Thymus (tissue), 11 donors: ENCODE results near the gene ALG11. TPM values are rescaled to one million over a fixed set of nuclear protein-coding genes. Genes with fewer than 3 reads are reported as not detected.
"Not testable (repeated sequence)": the region's sequence is repeated elsewhere in the genome, so short reads cannot be mapped to it uniquely, and the experiment has no call there.

Source experiments
- DNase-seq, 9 donors: peaks; one replicate each; pipeline ENCODE4 v3.0.0-alpha.2; 2013; ENCODE audit warnings: low spot score in 9 of 9, low read depth in 6 of 9, missing footprints in 1 of 9
- H3K27ac ChIP-seq, 2 donors: one replicate each; pipeline ENCODE4 v1.5.1; 2013; ENCODE audit warnings: control low read depth in 1 of 2, low read depth in 1 of 2, low read length in 1 of 2, mild to moderate bottlenecking in 1 of 2, moderate library complexity in 1 of 2
- H3K27me3 ChIP-seq, 2 donors: one replicate each; pipeline ENCODE4 v1.5.1; 2013; ENCODE audit warnings: low read length in 1 of 2; ENCODE audit not compliant: control insufficient read depth in 2 of 2, insufficient read depth in 1 of 2
- H3K36me3 ChIP-seq, 2 donors: one replicate each; pipeline ENCODE4 v1.5.1; 2013; ENCODE audit warnings: low read length in 1 of 2, mild to moderate bottlenecking in 1 of 2, moderate library complexity in 1 of 2; ENCODE audit not compliant: control insufficient read depth in 2 of 2, insufficient read depth in 2 of 2
- H3K4me1 ChIP-seq, 2 donors: one replicate each; pipeline ENCODE4 v1.5.1; 2013; ENCODE audit warnings: low read length in 2 of 2; ENCODE audit not compliant: control insufficient read depth in 2 of 2, insufficient read depth in 2 of 2
- H3K4me3 ChIP-seq, 2 donors: one replicate each; pipeline ENCODE4 v1.5.1; 2013; ENCODE audit warnings: low read length in 2 of 2, control low read depth in 1 of 2, mild to moderate bottlenecking in 1 of 2
- H3K9me3 ChIP-seq, 2 donors: one replicate each; pipeline ENCODE4 v1.5.1; 2013; ENCODE audit warnings: low read length in 1 of 2, mild to moderate bottlenecking in 1 of 2; ENCODE audit not compliant: control insufficient read depth in 2 of 2, insufficient read depth in 1 of 2
- WGBS: extraction: QIAGEN DNeasy Blood & Tissue Kit; methylation state at CpG from one replicate; pipeline ENCODE4 v1.1.7; 2013; 5-methylcytosine and 5-hydroxymethylcytosine counted together
- polyA plus RNA-seq: library from polyadenylated mRNA; stranded (reverse); fragments of 200-250 nt; gene quantifications from one replicate; pipeline ENCODE4 v1.2.3, GENCODE V29; 2013
- total RNA-seq: library from RNA; stranded (reverse); fragments of 120-200 nt; gene quantifications from one replicate; pipeline ENCODE4 v1.2.4, GENCODE V29; 2013
- donor health status: healthy.

The ALG11 gene
- total and polyA plus RNA-seq, 2 donors: 9.2 to 11.1 TPM

DNA sequence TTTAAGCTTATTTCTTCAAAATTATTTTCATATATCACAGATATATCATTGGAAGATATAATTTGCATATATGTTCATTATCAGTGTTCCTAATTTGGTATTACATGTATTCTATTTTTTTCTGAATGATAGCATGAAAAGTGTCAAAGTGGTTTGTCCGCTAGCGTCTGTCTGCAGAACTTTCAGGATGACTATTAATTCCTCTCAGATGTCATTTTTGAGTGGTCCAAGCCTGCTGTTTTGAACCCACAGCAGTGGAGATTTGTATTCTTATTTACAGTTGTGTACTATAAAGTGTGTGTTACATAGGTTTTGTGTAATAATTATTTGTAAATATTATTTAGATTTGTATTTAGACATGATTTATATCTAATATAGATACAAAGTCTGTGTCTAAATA lies 20.8 kb downstream of the ALG11 start:
- Histone ChIP-seq H3K4me1 (no peaks in the 10 kb centered on the region), H3K36me3 (peaks cover 15 to 22% of the 10 kb centered on the region in 2 donors), H3K4me3 (no peak overlapping the region), H3K27ac (no peak overlapping the region), H3K9me3 (no peaks in the 10 kb centered on the region), H3K27me3 (no peaks in the 10 kb centered on the region)
- WGBS: 96% methylated on average over 2 of the region's 2 CpGs
- DNase-seq: no peak

DNA sequence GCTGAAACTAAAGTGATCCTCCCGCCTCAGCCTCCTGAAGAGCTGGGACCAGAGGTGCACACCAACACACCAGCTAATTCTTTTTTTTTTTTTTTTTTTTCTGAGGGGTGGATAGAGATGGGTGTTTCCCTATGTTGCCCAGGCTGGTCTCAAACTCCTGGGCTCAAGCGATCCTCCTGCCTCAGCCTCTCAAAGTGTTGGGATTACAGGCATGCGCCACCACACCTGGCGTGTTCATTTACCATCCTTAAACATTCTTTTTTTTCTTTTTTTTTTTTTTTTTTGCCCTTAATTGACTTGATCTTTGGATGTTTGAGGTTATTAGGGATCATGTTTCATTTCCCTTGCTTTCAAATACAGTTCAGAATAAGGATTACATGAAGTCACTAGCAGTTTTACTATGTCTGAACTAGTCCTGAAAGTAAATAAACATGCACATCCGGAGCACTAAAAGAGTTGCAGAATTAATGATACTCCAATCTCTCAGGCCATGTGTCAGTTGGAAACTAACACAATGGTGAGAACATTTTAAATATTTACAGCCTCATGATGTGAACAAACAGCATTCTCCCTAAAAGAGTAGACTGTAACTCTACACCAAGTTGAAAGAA lies 22.5 kb downstream of the ALG11 start:
- Histone ChIP-seq H3K36me3 (peaks cover 3 to 11% of the 10 kb centered on the region in 2 donors), H3K27ac (no peak overlapping the region), H3K27me3 (no peaks in the 10 kb centered on the region), H3K9me3 (no peaks in the 10 kb centered on the region), H3K4me1 (no peaks in the 10 kb centered on the region), H3K4me3 (no peak overlapping the region)
- no peak for DNase-seq
- 92% methylated on average over 5 of the region's 5 CpGs for WGBS

DNA sequence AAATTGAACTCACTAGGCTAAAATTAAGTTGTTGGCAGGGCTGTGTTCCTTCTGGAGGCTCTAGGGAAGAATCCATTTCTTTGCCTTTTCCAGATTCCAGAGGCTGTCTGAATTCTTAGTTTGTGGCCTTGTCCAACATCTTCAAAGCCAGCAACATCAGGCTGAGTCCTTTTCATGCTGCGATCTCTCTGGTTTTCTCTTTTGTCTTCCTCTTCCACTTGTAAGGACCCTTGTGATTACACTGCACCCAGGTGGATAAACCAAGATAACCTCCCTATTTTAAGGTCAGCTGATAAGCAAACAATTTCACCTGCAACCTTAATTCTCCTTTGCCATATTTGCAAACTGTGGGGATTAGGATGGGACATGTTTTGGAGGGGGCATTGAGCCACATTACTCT lies 23.8 kb downstream of the ALG11 start:
- 94% methylated on average over 1 of the region's 1 CpG for WGBS
- H3K4me3 ChIP-seq: no peak overlapping the region
- no peaks in the 10 kb centered on the region for H3K4me1 ChIP-seq
- no peaks in the 10 kb centered on the region for H3K9me3 ChIP-seq
- no peak for DNase-seq
- no peaks in the 10 kb centered on the region for H3K27me3 ChIP-seq
- peaks cover 0 to 4% of the 10 kb centered on the region in 2 donors for H3K36me3 ChIP-seq
- no peak overlapping the region for H3K27ac ChIP-seq

DNA sequence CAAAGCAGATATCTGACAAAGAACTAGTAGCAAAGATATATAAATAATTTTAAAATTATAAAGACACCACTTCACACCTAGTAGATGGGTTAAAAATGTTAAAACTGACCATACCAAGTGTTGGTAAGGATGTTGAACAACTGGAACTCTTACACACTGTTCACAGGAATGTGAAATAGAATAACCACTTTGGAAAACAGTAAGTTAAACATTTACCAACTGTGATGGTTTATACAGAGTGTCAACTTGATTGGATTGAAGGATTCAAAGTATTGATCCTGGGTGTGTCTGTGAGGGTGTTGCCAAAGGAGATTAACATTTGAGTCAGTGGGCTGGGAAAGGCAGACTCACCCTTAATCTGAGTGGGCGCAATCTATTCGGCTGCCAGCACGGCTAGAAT lies 31.5 kb downstream of the ALG11 start:
- H3K4me1 ChIP-seq: no peaks in the 10 kb centered on the region
- 98% methylated on average over 3 of the region's 3 CpGs for WGBS
- no peaks in the 10 kb centered on the region for H3K36me3 ChIP-seq
- H3K9me3 ChIP-seq: no peaks in the 10 kb centered on the region
- no peak overlapping the region for H3K4me3 ChIP-seq
- H3K27me3 ChIP-seq: no peaks in the 10 kb centered on the region
- H3K27ac ChIP-seq: no peak overlapping the region
- no peak for DNase-seq

DNA sequence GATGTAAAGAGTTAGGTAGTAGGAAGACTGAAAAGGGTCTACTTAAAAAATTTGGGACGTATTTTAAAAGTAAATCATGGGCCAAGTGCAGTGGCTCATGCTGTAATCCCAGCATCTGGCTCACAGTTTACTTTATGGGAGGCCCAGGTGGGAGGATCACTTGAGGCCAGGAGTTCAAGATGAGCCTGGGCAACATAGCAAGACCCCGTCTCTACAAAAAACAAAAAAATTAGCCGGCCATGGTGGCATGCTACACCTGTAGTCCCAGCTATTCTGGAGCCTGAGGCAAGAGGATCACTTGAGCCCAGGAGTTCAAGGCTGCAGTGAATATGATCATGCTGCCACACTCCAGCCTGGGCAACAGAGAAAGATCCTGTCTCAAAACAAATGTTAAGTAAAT lies 35.3 kb downstream of the ALG11 start:
- Histone ChIP-seq H3K4me1 (no peaks in the 10 kb centered on the region), H3K9me3 (no peaks in the 10 kb centered on the region), H3K4me3 (no peak overlapping the region), H3K36me3 (no peaks in the 10 kb centered on the region), H3K27ac (no peak overlapping the region), H3K27me3 (no peaks in the 10 kb centered on the region)
- DNase-seq: no peak
- 98% methylated on average over 3 of the region's 3 CpGs for WGBS

DNA sequence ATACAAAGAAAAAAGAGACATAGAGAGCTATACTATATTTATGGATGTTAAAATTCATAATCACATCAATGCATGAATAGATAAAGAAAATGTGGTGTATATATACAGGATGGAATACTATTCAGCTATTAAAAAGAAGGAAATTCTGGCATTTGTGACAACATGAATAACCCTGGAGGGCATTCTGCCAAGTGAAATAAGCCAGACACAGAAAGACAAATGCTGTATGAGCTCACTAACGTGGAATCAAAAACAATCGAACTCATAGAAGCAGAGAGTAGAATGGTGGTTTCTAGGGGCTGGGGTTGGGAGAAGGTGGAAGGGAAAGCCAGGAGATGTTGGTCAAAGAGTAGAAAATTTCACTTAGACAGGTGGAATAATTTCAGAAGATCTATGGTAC lies 36.3 kb downstream of the ALG11 start:
- Histone ChIP-seq H3K27ac (no peak overlapping the region), H3K4me3 (no peak overlapping the region), H3K27me3 (no peaks in the 10 kb centered on the region), H3K9me3 (no peaks in the 10 kb centered on the region), H3K36me3 (no peaks in the 10 kb centered on the region), H3K4me1 (no peaks in the 10 kb centered on the region)
- WGBS: 95% methylated on average over 2 of the region's 2 CpGs
- DNase-seq: no peak

DNA sequence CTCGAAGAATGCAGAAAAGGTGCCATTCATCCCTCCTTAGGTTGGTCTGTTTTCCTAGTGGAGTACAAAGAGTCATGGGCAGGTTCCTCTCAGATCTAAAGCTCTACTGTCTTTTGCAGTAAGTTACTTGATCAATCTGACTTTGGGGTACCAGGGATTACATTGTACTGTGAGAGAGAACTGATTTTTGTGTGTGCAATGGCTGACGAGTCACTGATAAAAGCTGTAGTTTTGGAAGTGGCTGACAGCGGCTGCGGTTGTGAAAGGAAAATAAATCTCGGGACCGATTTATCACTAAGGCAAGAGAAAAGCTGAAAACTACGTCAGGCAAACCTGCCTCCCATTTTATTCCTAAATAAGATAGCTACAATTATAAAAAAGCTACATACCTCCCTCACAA lies 39.2 kb downstream of the ALG11 start:
- H3K36me3 ChIP-seq: no peaks in the 10 kb centered on the region
- 92% methylated on average over 7 of the region's 7 CpGs for WGBS
- no peak for DNase-seq
- no peak overlapping the region for H3K27ac ChIP-seq
- H3K4me3 ChIP-seq: no peak overlapping the region
- H3K9me3 ChIP-seq: no peaks in the 10 kb centered on the region
- no peaks in the 10 kb centered on the region for H3K4me1 ChIP-seq
- H3K27me3 ChIP-seq: no peaks in the 10 kb centered on the region

DNA sequence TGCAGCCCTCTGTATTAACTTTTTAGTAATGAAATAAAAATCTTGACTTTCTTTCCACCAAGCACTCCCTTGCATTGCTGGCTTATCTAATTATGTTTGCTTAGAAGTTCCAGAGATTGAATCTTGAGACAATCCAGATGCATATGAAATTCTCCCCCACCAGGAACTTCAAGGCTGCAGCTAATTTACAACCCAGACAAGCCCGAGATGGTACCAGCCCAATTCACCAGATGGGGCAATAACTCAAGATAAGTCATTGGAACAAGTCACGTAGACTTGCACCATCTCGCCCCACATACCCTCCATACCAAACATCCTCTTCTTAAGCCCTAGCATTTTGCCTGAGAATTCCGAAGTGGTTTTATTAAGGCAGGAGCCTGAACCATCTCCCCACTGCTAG lies 41.3 kb downstream of the ALG11 start:
- H3K36me3 ChIP-seq: no peaks in the 10 kb centered on the region
- no peaks in the 10 kb centered on the region for H3K4me1 ChIP-seq
- H3K27me3 ChIP-seq: no peaks in the 10 kb centered on the region
- no peak overlapping the region for H3K4me3 ChIP-seq
- H3K9me3 ChIP-seq: no peaks in the 10 kb centered on the region
- H3K27ac ChIP-seq: no peak overlapping the region
- WGBS: 91% methylated on average over 4 of the region's 4 CpGs
- no peak for DNase-seq

DNA sequence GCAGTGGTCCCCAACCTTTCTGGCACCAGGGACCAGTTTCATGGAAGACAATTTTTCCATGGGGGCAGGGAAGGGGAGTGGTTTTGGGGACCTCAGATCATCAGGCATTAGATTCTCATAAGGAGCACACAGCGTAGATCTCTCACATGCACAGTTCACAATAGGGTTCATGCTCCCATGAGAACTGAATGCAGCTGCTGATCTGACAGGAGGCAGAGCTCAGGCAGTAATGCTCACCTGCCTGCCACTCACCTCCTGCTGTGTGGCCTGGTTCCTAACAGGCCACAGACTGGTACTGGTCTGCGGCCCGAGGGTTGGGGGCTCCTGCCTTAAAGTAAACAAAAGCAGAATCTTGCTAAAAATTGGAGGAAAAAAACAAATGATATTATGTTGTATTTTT lies 48.9 kb downstream of the ALG11 start:
- H3K27ac ChIP-seq: peak overlapping the region in 1 of 2 donors; percentile 39
- DNase-seq, H3K4me1 ChIP-seq, H3K9me3 ChIP-seq, H3K4me3 ChIP-seq, H3K36me3 ChIP-seq, H3K27me3 ChIP-seq: not testable (repeated sequence)
- 92% methylated on average over 3 of the region's 3 CpGs for WGBS

DNA sequence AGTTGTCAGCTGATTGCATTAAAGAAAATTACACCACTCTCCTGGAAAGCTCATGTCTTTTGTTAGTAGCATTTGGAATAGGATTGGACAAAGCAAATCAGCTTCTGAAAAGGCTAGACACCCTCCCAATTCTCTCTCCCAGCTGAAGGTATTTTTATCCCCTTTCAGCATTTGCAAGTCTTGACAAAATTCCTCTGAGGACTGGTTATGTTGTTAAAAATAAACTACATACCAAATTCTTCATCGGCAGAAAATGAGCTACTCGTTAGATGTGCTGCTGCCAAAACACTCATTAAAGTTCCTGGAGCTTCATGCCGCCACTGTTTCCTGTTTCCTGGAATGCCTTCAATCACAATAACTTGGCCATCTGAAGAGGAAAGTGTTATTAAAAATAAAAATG lies 49.4 kb downstream of the ALG11 start:
- WGBS: 53% methylated on average over 3 of the region's 3 CpGs
- H3K27ac ChIP-seq: no peak overlapping the region

More for the DNA sequence above, 49.4 kb downstream of the ALG11 start:
- no peak for DNase-seq
- Histone ChIP-seq H3K4me3 (no peak overlapping the region), H3K36me3 (no peaks in the 10 kb centered on the region), H3K9me3 (peaks cover 0 to 3% of the 10 kb centered on the region in 2 donors), H3K4me1 (no peaks in the 10 kb centered on the region), H3K27me3 (no peaks in the 10 kb centered on the region)
